Stimulated activated CD8-positive, alpha-beta memory T cell treated with anti-CD3 and anti-CD28 coated beads, Interleukin-12 subunit alpha, Interleukin-12 subunit beta, amount 100 ng/mL, for 24 hours (primary cell): ENCODE results near the gene LAMB3.

Source experiments
- DNase-seq: peaks from one replicate; pipeline ENCODE4 v3.0.0-alpha.2; 2020; ENCODE audit errors: extremely low read depth

LAMB3 gene

GRCh38 chr1:209597499-209597898, 54.7 kb downstream of the LAMB3 start:
- DNase-seq, result no peak

DNA sequence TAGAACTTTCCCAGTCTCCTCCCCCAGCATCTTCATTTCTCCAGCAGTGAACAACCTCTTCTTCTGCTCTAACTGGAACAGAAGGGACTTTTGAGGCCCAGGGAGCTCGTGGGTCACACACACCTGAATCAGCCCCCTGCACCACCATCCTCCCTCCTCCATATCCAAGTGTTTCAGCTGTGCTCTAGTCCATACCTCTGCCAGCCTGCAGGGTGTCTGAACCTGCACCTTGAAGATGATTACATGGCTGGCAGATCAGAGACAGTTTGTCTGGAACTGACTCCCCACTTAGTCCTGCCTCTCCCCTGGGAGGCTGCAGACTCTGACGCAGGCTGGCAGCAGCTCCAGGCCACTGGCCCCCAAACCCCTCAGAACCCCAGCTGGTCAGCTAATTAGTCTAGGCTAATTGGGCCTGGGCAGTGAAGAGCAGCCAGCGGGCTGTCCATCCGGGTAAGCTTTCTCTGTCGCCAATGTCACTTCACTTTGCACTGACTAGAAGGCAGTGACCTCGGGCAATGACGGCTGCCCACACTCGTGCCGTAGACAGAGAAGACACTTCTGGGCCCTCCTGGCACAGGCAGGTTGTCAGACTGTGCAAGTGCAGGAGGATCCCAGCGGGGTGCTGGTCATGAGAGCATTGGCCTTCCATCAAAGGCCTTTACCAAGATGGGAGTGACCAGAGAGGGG, 56.5 kb downstream of the LAMB3 start:
- no peak for DNase-seq

DNA sequence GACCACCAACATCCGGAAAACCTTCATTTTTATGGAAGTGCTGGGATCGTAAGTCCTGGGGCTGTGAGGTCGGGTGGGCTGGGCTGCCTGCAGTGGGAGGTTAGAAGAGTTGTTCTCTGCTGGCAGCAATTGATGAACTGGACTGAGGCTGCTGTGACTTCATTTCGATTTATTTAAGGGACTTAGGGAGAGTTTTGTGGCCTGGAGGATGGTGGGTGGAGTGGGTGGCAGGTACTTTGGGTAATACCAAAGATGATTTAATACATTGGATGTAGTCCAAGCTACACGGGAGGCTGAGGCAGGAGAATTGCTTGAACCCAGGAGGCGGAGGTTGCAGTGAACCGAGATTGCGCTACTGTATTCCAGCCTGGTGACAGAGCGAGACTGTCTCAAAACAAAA, 57.2 kb downstream of the LAMB3 start:
- no peak for DNase-seq

GRCh38 chr1:209594440-209594839, 57.8 kb downstream of the LAMB3 start:
- DNase-seq, result no peak

GRCh38 chr1:209593747-209594146, 58.5 kb downstream of the LAMB3 start:
- DNase-seq, result no peak

- DNase-seq, result no peak
These were observed 61.8 kb downstream of the LAMB3 start for GRCh38 chr1:209590405-209590804.

DNA sequence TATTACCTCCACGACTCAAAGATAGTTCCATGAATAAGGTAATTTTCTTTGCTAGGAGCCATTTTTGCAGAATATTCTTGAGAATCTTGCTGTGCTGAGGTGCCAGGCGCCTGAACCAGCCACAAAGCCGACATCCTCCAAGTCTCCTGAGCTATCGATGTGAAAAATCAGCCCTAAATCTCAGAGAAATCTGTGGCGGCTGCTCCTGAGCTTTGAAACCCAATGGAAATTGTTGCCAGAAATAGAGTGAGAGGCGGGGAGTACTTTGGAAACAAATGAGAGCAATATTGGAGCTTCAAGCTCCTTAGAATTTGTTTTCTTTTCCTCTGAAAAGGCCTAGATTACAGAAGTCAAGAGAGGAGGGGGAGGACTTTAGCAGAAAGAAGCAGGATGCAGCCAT, 62.4 kb downstream of the LAMB3 start:
- no peak for DNase-seq

GRCh38 chr1:209589440-209589839, 62.8 kb downstream of the LAMB3 start:
- DNase-seq, result no peak

GRCh38 chr1:209587789-209588188, 64.4 kb downstream of the LAMB3 start:
- DNase-seq, result no peak

- DNase-seq, result no peak
These were observed 65.9 kb downstream of the LAMB3 start for GRCh38 chr1:209586221-209586740.

GRCh38 chr1:209585672-209586071, 66.6 kb downstream of the LAMB3 start:
- DNase-seq, result no peak

DNA sequence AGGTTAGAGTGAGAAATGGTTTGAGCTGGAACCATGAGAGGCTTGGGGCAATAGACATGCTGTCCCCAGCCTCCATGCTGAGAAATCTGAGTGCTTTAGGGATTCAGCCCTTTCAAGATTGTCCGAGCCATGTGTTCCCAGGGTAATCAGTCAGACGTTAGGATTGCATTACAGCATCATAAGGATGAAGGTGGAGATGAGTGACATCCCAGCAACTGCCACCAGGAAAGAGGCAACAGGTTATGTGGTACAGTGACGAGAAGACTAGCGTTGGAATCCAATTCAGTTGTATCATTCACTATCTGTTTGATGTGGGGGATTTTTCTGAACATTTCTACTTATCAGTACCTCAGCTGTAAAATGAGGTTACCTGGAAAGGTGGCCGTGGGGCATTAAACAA, 67.0 kb downstream of the LAMB3 start:
- no peak for DNase-seq

DNA sequence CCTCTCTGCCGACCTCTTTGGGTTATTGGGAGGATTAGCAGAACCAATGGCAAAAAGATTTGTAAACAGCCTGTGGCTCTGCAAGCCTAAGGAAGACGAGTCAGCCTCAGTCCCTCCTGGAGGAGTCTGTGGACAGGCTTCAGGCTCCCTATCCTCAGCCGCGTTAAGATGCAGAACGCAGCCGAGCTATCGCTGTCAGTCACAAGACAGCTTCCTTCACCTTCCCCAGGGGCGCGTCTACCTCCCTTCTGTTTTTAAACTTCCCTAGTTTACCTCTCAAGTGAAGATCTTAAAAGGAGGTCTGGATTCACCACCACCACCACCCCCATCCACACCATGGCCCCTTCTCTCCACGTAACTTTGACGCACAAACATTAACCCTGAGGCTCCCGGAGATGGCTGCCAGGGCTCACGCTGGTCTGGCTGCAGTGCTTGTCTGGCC, 68.0 kb downstream of the LAMB3 start:
- no peak for DNase-seq

GRCh38 chr1:209583408-209583807, 68.8 kb downstream of the LAMB3 start, which contains the start of gene CAMK1G:
CAMK1G (plus strand) TSS chr1:209583714; CDS start chr1:209594984, 11,270 bp downstream.
- no peak for DNase-seq

DNA sequence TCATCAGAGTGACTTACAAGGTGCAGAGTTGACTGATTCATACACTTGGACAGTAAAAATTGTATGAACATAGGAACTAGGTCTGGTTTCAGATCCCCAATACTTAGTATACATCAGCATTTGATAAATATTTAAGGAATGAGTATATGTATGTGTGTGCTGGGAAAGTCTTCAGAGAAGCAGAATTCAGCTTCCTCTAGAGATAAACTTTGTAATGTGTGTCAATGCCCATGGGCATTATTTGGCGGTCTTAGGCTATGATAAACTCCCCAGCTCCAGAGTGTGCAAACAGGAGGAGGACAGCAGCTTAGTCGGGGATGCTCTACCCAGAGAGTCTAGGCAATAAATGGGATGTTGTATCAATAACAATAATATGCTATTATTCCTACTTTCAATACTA, 71.6 kb downstream of the LAMB3 start:
- no peak for DNase-seq

- no peak for DNase-seq
These were observed 74.9 kb downstream of the LAMB3 start for GRCh38 chr1:209577346-209577745.

- peak; percentile 14 for DNase-seq
These were observed 75.6 kb downstream of the LAMB3 start for GRCh38 chr1:209576392-209577197.

- DNase-seq, result no peak
These were observed 81.5 kb downstream of the LAMB3 start for GRCh38 chr1:209570743-209571142.

- peak; percentile 31 for DNase-seq
These were observed 82.6 kb downstream of the LAMB3 start for GRCh38 chr1:209569455-209570207.

DNA sequence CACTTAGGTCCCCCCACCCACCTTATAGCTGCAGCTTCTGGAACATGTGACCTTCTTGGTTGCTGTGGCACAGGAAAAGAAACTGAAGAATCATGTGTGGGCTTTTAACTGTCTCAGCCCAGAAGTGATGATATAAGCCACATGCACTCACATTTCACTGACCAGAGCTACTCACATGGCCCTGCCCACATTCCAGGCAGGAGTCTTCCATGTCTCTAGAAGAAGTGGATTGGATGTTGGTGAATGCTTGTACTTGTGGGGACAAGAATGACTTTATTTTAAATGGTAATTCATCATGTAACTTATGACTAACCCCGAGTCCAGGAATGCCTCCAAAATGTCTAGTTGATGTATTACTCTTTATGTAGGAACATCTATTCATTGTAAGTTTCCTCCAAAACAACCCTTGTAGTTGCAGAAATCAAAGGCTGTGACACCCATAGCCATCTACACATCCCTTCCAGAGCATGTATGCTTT, 84.5 kb downstream of the LAMB3 start:
- DNase-seq, result no peak

GRCh38 chr1:209565759-209566678, 86.2 kb downstream of the LAMB3 start:
- peak; percentile 28 for DNase-seq
